GM18867 (cell line): ENCODE results near the gene GFOD1.
A peak's percentile ranks its signal among the peaks of the same experiment; 100 is the strongest.
"Not testable (repeated sequence)": the region's sequence is repeated elsewhere in the genome, so short reads cannot be mapped to it uniquely, and the experiment has no call there.

Source experiments
- ATAC-seq: cut with Tn5 transposase; IDR thresholded peaks from one replicate; pipeline ENCODE4 v1.9.1; 2021; ENCODE audit warnings: mild to moderate bottlenecking, moderate library complexity; ENCODE audit not compliant: unreplicated experiment

GFOD1 gene

DNA sequence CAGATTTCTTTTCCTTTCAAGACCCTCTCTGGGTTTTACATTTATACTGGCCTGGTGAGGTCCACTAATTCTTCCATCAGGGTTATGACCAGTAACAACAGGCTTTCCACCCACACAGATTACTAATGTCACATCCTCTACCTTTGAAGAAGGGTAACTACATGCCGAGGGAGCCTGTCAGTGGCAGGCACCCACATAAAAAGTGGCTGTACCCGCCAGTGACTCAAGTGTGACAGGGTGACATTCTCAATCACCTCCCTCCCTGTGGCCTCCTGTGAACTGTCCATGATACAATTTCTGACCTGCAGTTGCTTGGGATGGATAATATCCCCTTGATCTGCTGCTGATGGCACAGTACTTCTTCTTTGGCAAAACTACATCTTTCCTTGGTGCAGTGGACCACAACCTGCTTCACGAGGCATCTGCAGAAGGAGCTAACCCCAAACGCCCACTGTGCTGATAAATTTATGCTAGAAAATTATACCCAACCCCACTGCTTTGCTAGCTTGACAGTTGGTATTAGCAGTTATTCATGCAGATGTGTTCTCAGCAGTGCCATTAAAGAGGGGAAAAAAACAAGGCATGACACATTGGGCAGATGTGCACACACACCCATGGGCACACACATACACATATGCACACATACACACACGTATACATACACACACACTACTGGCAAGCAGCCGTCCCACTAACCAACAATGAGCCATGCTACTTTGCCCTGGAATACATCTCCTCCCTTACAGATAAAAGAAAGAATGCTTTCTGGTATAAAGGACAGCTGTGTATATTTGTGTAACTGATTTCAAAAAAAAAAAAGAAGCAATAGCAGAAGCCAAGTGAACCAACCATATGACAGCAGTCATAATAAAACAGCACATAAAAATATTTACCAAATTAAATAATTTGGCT lies 20.8 kb downstream of the GFOD1 start:
- no peak for ATAC-seq

DNA sequence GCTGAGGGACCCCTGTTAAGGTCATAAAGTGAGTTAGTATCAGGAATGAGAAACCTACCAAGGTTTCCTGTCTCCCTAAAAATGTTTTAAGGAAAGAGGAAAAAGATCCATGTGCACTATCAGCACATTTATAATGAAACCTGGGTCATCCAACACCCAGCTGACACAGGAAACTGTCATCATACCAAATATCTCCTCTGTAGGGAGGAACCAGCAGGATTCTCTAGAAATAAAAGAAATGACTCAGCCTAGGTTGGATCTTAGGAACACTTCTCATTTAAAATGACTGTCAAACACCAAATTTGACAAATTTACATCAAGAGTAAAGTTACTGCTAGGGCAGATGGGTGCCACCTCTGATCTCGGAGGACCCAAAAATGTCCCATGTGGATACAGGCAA lies 21.7 kb downstream of the GFOD1 start:
- no peak for ATAC-seq

DNA sequence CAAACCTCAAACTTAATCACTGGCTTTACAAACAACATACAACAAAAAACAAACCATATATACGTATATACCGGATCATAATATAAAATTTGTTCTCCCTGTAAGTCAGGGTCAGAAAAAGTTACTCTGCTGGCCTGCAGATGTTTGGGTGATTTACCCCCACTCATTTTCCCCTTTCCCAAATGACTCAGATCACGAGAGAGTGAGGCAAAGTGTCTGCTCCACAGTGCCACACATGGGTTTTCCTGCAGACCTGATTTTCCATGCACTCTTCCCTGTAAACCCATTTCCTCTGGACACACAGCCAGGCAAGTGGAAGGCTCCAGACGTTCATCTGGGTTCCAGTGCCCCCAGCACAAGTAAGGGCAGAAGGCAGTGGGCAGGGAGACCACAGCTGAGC lies 23.5 kb downstream of the GFOD1 start:
- ATAC-seq: no peak

DNA sequence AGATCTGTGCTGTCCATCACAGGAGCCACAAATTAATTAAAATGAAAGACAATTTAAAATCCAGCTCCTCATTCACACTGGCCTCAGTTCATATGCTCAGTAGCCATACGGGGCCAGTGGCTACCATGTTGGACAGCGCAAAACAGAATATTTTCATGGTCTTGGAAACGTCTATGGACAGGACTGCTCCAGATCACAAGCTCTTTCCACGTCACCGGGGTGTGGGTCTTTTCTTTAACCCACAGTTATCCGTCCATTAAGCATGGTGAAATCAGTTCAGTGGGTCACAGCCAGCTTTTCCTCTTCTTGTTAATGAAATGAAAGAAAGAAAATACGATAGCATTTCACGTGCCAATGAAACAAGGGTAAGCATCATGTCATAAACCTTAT lies 24.1 kb downstream of the GFOD1 start:
- no peak for ATAC-seq

DNA sequence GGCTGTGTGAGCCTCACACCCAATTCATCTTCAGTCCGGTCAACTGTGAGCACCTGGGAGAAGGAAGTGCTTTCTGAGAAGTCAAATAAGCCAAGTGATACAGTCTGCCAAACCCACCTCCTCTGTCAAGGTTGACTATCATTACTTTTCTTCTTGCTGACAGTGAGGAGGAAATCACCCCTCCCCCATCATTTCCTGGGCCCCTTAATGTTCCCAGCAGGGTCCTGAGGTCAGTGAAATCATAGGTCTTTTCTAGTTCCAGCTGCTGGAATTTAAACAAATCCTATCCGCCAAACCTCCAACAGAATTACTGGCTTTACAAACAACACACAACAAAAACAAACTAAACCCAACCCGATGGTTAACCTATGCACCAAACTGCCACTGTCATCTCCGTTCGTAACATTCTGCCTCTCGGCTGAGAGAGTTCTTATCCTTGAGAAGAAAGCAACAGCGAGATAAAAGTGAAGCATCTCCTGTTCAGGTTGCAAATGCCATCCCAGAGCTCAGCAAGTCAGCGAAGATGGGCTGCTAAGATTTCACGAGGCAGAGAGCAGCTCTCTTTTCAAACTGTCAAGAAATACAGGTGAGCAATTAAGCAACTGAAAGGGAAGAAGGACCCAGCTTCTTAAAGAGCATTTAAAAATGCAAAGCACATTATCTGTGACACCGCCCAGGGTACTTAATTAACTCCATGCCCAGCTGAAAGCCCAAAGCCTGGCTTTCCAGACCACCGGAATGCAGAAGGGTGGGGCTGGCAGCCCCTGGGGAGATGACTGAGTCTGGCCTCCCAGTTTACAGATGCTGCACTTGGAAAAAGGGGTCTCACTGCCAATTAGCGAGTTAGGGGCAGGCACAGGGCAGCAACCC lies 24.7 kb downstream of the GFOD1 start:
- no peak for ATAC-seq

DNA sequence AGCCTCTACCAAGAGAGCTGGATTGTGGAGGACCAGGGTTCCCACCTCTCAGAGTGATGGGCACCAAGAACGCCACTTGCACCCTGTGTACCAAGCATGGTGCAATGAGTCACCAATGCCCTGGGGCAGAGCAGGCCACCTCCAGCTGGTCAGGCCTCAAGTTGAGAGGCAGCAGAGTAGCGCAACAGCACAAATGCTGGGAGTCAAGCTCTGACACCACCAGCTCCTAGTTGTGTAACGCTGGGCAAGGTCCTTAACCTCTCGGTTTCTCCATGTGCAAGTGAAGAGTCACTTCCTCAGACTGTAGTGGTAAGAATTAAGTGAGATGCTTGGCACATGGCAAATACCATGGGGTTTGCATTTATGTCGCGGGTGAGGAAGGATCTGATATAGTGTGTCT lies 25.6 kb downstream of the GFOD1 start:
- ATAC-seq: no peak

DNA sequence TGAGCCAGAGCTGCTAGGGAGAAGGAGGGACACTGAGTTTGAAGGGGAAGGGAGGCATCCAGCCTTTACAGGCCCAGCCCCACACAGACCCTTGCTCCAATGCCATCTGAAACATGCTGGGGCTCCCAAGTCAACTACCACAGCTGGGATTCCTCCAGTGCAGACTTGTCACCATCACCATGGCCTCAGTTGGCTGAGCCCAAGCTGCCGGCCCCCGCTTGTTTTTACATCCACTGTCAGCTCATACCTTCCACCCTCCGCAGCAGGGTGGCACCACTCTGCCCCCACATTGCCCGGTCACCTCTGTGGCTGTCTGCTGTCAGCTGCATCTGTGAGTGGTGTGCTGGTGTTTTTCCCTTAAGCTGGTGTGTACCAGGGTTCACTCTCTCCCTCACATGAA lies 26.1 kb downstream of the GFOD1 start:
- ATAC-seq: no peak

DNA sequence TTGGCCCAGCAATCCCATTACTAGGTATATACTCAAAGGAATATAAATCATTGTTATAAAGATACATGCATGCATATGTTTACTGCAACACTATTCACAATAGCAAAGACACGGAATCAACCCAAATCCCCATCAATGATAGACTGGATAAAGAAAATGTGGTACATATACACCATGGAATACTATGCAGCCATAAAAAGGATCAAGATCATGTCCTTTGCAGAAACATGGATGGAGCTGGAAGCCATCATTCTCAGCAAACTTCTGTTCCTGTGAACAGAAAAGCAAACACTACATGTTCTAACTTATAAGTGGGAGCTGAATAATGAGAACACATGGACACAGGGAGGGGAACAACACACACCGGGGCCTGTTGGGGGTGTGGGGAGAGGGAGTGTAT lies 27.1 kb downstream of the GFOD1 start:
- ATAC-seq: not testable (repeated sequence)

DNA sequence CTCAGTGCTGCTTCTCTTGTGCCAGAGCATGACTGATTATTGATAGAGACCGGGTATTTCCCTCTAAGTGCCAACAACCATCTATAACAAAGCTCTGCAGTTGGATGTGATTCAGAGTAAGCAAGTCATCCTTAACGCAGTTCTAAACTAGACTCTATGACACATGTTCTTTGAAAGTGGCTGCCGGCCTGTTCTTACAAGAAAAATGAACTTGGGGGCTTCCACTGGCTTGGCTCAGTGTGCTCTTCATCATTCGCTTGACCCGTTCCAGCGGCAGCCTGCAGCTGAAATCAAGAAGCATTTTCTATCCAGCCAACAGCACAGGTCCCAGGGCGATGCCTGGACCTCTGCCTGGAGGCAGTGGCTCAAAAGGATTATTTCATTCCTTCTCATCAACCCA lies 29.8 kb downstream of the GFOD1 start:
- no peak for ATAC-seq

DNA sequence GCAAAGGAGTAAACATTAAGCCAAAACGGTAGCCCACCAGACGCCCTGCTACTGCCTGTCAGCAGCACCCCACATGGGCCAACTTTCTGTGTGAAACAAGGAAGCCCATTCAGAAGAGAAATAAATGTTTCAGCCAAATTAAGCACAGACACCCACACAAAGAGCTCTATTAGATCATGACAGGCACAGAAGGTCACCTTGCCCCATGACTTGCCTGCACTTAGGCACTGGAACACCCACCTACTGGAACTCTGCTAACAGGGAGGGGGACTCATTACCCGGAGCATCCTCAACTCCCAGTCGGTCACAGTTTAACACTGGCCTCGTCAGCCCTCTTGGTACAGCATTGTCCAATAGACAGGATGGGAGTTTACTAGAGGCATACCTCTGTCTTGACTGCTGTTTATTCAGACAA lies 31.8 kb downstream of the GFOD1 start:
- ATAC-seq: no peak

DNA sequence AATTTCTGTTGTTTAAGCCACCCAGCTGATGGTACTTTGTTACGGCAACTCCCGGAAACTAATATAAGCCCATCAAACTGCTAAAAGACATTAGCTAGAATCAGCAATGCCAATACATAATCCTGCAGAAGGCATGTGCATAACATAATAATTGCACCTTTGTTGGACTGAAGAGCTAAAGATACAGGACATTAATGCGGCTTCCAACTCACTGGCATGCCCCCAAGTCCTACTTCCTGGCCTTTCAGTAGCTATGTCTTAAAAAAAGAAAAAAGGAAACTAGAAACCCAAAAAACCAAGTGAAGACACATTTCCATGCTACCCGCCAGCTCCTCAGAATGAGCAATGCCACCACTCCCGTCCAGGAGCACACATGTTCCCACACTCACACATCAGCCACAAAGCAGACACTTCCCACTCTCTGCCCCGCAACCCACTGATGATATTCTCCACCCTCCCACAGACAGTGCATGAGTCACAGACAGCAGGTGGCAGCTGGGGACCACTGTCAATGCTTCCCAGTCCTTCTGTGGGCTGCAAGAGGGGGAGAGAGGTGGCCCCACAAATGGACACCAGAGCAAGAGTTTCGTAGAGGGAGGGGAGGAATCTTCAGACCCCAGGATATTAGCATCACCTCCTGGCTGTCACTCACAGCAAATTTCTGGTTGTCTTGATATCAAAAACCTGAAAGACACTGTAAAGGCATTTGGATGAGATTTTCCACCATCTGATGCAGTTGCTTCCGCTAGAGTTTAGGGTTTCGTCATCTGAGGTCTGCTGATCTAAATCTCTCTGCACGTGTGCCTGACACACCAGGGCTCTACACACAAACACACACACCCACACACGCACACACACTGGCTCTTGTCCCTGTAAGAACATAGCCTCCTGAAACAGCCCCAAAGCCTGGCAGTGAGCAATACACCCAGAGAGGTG lies 32.8 kb downstream of the GFOD1 start:
- peak; percentile 57 for ATAC-seq

DNA sequence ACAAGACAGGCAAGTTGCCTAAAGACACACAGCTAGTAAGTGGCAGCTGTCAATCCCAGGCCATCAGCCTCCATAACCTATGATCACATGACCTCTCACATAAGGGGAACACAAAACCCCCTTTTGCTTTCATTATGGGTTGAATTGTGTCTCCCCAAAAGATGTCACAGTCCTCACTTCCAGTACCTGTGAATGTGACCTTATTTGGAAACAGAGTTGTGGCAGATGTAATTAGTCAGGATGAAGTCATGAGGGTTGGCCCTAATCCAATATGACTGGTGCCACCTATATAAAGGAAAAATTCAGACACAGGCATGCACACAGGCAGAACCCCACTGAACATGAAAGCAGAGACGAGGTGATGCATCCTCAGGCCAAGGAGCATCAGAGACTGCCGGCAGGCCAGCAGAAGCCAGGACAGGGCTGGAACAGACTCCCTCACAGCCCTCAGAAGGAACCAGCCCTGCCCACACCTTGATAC lies 33.6 kb downstream of the GFOD1 start:
- no peak for ATAC-seq

DNA sequence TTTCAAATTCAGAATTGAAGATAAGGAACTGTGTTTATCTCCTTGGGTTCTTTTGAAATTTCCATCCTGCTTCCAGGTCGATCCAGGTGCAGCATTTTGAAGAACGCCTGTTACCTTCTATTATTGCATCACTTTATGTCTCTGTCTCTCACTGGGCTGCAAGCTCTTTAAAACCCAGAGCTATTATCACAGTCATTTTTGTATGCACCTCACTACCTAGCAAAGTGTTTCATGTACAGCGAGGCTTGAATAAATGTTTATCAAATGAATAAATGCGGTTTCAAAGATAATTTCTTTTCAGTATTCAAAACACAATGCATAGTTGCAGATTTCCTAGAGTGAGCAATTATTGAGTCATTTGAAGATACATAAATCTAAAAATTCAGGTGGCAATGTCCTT lies 34.2 kb downstream of the GFOD1 start:
- no peak for ATAC-seq

DNA sequence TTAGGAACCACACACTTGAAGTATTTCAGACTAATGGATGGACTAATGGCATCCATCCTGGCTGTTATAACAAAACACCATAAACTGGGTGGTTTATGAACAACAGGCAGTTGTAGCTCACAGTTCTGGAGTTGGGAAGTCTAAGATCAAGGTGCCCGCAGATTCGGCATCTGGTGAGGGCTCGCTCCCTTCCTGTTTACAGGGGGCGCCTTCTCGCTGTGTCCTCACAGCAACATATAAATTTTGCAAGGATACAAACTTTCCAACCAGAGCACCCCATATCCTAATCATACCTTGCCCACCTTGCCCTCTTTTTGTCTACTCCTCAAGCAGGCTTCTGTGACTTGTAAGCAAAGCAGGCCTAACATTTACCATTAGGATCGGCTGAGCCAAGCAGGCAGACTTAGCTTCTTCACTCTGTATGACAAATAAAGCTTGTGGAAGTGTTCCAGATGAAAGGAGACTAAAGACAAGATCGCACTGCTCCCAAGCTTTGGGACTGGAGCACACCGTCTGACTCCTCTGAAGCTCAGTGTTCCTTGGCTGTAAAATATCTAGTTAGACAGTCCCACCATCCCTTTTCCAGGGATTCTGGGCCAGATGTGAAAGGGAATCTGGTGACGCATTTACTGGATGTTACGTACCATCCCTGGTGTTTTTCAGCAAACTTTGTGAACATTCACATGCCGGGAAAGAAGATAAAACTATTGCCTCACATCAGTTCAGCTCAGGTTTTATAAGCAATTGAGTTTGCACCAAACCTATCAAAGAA lies 34.9 kb downstream of the GFOD1 start:
- ATAC-seq: no peak

DNA sequence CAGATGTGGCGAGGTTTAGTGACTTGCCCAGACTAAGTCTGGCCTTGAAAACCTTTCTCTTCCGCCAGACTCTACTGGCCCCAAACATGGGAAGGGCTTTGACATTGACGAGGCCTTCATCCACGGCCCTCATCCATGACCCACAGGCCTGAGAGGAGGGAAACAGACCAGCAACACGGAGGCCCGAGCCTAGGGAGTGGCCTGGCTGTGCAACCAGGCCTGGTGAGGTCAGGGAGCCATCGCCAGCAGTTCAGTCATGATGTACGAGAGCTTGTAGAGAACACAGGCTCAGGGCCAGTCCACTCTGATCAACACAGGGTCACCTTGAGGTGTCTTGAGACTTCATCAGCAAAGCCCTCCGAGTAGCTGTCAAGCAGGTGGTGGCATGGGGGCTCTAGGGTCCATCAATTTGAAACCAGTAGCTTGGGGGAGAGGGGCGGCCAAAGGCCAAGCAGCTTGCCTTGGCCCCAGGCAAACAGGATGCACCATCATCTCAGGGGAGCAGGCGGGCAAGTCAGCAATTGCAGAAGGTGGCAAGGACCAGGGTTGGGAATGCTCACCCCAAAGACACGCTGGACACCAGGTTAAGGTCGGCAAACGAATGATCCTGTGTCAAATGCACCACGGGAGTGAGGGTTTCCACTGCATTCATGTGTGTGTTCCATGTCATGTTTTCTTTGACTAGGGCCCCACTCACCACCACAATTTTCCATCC lies 36.1 kb downstream of the GFOD1 start:
- no peak for ATAC-seq

DNA sequence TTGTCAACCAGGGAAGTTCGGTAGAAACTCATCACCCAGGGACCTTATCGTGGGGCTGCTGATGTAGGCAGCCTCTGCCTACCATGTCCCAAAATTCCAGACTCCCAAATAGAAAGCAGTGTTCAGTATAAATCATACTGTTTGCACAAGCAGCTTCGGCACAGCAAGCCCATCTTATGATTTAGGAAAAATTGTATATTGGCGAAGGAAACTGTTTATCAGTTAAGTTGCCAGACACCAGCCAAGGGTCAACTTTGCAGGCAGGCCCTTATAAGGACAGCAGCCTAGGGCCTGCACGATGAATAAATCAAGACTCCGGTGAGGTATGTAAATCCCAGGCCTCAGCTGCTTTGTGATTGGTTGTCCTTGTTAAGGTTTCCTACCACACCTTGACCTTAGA lies 36.8 kb downstream of the GFOD1 start:
- ATAC-seq: no peak

DNA sequence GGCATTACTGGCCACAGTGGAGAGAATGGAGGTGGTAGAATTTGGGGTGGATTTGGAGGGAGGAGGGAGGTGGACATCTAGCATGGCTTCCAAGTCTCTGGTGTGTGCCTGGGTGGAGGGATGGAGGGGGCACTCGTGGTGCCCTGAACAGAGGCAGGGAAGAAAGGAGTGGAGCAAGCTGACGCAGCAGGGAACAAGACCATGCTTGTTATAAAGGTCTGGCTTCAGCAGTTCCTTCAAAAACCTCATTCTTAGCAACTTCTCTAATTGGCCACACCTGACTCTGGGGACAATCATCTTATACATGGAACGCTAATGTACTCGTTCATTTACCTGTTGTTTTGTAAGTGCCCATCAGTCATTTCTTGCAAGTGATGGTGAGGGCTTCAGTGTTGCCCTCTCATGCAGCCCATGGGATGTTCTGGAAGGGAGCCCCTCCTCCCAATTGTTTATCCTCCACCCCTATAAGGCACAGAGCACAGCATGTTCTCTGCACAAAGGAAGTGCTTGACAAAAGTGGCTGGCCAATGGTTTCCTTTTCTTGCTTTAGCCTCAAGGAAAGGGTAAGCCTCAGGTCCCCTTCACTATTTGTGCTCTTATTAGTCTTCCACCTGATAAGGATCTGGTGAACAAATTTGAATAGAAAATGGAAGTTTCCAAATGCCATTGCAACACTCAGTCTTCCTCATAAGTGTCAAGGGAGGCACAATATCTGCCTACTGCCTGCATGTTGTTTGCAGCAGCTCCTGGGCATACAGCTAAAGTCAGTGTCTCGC lies 39.3 kb downstream of the GFOD1 start:
- ATAC-seq: no peak

DNA sequence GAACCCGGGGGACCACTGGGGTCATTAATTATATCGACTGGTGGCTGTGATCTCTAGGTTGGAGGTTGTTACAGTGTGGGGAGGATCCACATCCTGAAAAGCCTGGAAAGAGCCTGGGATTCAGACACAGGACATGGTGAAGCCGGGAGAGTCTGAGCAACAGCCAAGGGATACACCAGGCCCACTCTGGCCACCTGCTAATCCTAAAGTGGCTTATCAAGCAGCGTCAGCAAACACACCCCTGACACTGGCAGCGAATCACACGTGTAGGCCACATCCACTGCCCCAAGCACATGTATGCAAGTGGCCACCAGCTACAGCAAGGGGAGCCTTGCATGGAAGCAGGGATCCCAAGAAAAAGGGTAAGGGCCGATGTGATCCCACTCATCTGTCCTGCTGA lies 41.0 kb downstream of the GFOD1 start:
- ATAC-seq: no peak

DNA sequence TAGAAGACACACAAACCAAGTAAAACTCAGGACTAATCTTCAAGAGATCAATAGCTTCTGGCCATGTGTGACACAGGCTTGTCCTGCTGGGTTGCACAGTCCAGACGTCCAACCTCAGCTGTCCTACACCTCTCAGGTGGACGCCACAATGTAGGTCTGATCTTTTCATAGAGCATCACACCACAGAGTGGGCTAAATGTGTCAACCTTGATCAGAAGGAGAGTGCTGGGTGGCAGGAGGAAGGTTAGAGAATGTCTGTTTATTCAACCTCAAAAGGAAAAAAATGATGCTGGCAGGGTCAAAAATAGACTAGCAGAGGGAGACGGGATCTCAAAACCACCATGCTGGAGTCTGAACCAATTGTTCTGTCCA lies 41.7 kb downstream of the GFOD1 start:
- no peak for ATAC-seq
